Esophagus muscularis mucosa (tissue), 4 donors: ENCODE data around the gene SYT4. TPM values are rescaled to one million over a fixed set of nuclear protein-coding genes. Genes with fewer than 3 reads are reported as not detected.

Experiments
- DNase-seq: peaks from one replicate; pipeline ENCODE4 v3.0.0-alpha.2; 2017; ENCODE audit errors: extremely low spot score
- H3K27ac ChIP-seq, 4 donors: fragments of 200-600 bp; sonication (generic); replicated peaks in 1 of 4; 1 replicate in 3 of 4; 2 replicates in 1 of 4; pipeline ENCODE4 v1.5.1; 2016 to 2019; ENCODE audit warnings: mild to moderate bottlenecking in 1 of 4
- H3K27me3 ChIP-seq, 4 donors: fragments of 200-600 bp; sonication (generic); one replicate each; pipeline versions ENCODE4 v1.5.1 to v1.6.0; 2016 to 2019
- H3K36me3 ChIP-seq, 4 donors: fragments of 200-600 bp; sonication (generic); one replicate each; pipeline ENCODE4 v1.5.1; 2016 to 2019
- H3K4me1 ChIP-seq, 4 donors: fragments of 200-600 bp; sonication (generic); one replicate each; pipeline ENCODE4 v1.5.1; 2016 to 2019
- H3K4me3 ChIP-seq, 4 donors: fragments of 200-600 bp; sonication (generic); 1 replicate in 2 of 4; 2 replicates in 2 of 4; pipeline ENCODE4 v1.5.1; 2016 to 2019; ENCODE audit warnings: mild to moderate bottlenecking in 4 of 4, moderate library complexity in 1 of 4
- H3K9me3 ChIP-seq, 4 donors: fragments of 200-600 bp; sonication (generic); 1 replicate in 3 of 4; 2 replicates in 1 of 4; pipeline ENCODE4 v1.5.1; 2016 to 2019
- EP300 ChIP-seq: sonication (generic); formaldehyde crosslinking; IDR thresholded peaks from one replicate; pipeline ENCODE4 v1.6.1; 2017; ENCODE audit warnings: antibody characterized with exemption
- POLR2A ChIP-seq: fragments of 450-650 bp; IDR thresholded peaks from one replicate; pipeline ENCODE4 v1.6.1; 2017; ENCODE audit warnings: antibody characterized with exemption, moderate library complexity, mild to moderate bottlenecking, low read depth
- POLR2AphosphoS5 ChIP-seq, 2 donors: sonication (generic); formaldehyde crosslinking; IDR thresholded peaks; one replicate each; pipeline ENCODE4 v1.6.1; 2017; ENCODE audit warnings: antibody characterized with exemption in 2 of 2
- WGBS: methylation state at CpG from one replicate; pipeline ENCODE4 v1.1.5; 2018; 5-methylcytosine and 5-hydroxymethylcytosine counted together
- intact Hi-C: fragments of 100-400 bp; cut with DNase I; formaldehyde crosslinking; loops from one replicate; pipeline ENCODE4 v1.15.1; 2023
- total RNA-seq, 4 donors: library from RNA; depleted of rRNA; stranded (reverse); fragments of >200 nt; gene quantifications; one replicate each; pipeline versions ENCODE4 v1.1.0 to v1.2.1, GENCODE V29; 2016
- TF ChIP-seq, protein P1 (sequence below), 3 experiments: fragments of 200-600 bp in 2 of 3; fragments of 450-650 bp in 1 of 3; sonication (generic) in 2 of 3; IDR thresholded peaks; one replicate each; pipeline ENCODE4 v1.5.1; 2017 to 2019; ENCODE audit warnings: antibody characterized with exemption in 3 of 3, mild to moderate bottlenecking in 2 of 3, moderate library complexity in 1 of 3

The SYT4 gene
- total RNA-seq, 4 donors from 2014 or later = 0.69 to 2.2 (median 1.00) TPM

DNA sequence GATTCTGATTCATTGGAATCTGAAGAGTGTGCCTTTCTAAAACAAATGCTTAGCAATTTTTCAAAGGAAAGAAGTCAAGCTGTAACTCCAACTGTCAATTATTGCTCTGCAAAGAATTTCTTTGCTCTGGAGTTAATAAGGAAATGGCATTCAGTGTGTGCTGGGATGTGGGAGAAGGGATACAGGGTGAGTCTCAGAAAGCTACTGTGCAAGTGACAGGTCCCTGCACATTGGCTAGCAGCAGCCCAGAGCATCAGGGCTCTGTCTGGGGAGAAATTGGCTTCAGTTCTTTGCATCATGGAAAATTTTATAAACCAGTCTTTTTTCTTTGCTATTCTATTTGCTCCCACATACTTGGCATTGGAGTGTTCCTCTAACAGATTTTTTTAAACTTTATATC, 1.1 kb upstream of the SYT4 start:
- H3K27me3 ChIP-seq = peaks cover 0 to 25% (median 1%) of the 10 kb centered on the region in 4 donors
- no peak overlapping the region for H3K4me3 ChIP-seq
- H3K36me3 ChIP-seq = no peaks in the 10 kb centered on the region
- H3K27ac ChIP-seq = no peak overlapping the region
- no peaks in the 10 kb centered on the region for H3K9me3 ChIP-seq
- TF ChIP-seq EP300 = no peak
- TF ChIP-seq, protein P1, sequence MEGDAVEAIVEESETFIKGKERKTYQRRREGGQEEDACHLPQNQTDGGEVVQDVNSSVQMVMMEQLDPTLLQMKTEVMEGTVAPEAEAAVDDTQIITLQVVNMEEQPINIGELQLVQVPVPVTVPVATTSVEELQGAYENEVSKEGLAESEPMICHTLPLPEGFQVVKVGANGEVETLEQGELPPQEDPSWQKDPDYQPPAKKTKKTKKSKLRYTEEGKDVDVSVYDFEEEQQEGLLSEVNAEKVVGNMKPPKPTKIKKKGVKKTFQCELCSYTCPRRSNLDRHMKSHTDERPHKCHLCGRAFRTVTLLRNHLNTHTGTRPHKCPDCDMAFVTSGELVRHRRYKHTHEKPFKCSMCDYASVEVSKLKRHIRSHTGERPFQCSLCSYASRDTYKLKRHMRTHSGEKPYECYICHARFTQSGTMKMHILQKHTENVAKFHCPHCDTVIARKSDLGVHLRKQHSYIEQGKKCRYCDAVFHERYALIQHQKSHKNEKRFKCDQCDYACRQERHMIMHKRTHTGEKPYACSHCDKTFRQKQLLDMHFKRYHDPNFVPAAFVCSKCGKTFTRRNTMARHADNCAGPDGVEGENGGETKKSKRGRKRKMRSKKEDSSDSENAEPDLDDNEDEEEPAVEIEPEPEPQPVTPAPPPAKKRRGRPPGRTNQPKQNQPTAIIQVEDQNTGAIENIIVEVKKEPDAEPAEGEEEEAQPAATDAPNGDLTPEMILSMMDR (IDR thresholded peaks at IDR 0.05) = no peak
- TF ChIP-seq POLR2AphosphoS5 (IDR thresholded peaks at IDR 0.05) = no peak
- no peak for TF ChIP-seq POLR2A
- intact Hi-C loops = no loop called here
- peaks cover 0 to 6% (median 4%) of the 10 kb centered on the region in 4 donors for H3K4me1 ChIP-seq
- DNase-seq = no peak

DNA sequence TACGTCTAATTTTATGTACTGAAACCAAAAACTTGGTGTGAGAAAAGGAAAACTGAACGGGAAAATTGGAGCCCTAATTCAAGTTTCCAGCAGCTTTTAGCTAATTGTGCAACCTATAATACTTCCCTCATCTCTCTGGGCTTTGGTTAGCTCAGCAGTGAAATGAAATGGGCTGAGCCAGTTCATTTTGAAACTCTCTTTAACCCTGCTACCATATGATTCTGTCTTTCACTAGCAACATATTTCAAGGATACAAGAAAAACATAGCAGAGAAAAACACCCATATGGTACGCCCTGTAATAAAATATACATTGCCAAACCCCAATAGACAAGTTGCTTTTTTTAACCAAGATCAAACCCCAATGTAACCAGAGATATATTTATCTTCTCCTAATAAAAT, 799 bp downstream of the SYT4 start:
- WGBS = 80% methylated on average over 3 of the region's 3 CpGs
- no peak overlapping the region for H3K27ac ChIP-seq
- peaks cover 0 to 6% (median 4%) of the 10 kb centered on the region in 4 donors for H3K4me1 ChIP-seq
- TF ChIP-seq POLR2A = no peak
- TF ChIP-seq EP300 = no peak
- TF ChIP-seq, protein P1 (IDR thresholded peaks at IDR 0.05) = no peak
- H3K9me3 ChIP-seq = no peaks in the 10 kb centered on the region
- H3K4me3 ChIP-seq = no peak overlapping the region
- peaks cover 0 to 25% (median 1%) of the 10 kb centered on the region in 4 donors for H3K27me3 ChIP-seq
- no peaks in the 10 kb centered on the region for H3K36me3 ChIP-seq
- no peak for DNase-seq
- intact Hi-C loops = no loop called here

DNA sequence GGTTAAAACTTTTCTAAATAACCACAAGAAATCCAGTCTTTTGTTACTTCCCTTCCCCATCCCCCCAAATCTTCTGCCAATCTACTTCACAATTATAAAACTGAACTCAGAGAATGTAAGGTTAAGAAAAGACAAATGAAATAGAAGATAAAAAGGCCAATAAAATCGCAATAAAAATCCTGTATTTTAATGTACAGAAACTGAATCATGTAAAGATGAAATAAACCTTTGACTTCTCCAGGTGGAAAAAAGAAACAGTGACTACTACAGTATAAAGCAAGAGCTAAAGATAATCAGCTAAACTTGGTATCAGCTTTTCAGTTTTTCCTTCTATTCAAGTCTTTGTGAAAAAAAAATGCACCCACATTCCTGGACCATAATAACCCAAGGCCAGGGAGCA, 1.7 kb downstream of the SYT4 start:
- WGBS = 88% methylated on average over 1 of the region's 1 CpG
- intact Hi-C loops = no loop called here

DNA sequence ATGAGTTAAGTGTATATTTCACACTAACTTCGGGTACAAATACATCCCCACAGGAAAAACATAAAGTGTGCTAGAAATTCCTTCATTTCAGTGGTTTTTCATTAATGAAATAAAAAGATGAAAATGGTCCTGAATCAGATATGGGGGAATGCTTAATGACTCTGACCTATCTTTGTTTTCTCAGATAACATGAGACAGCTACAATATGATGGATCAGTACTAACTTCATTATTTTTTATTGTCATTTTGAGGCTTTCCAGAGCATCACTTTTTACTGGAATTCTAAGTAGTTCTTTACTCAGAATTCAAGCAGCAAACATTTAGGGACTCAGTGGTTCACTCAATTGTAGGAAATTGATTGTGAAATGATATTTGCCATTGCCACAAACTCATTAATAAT, 2.8 kb downstream of the SYT4 start:
- H3K4me1 ChIP-seq = peaks cover 0 to 6% (median 4%) of the 10 kb centered on the region in 4 donors
- intact Hi-C loops = loop anchor here (5.0 kb wide), 2 partner anchors 977 to 1162 kb away; no protein-coding TSS in a partner anchor
- no peak for DNase-seq
- no peak overlapping the region for H3K4me3 ChIP-seq
- WGBS = 55% methylated on average over 1 of the region's 1 CpG
- no peaks in the 10 kb centered on the region for H3K36me3 ChIP-seq
- H3K9me3 ChIP-seq = no peaks in the 10 kb centered on the region
- TF ChIP-seq, protein P1 (IDR thresholded peaks at IDR 0.05) = no peak
- TF ChIP-seq EP300 (no peak), POLR2AphosphoS5 (IDR thresholded peaks at IDR 0.05) (no peak), POLR2A (no peak)
- peaks cover 0 to 25% (median 1%) of the 10 kb centered on the region in 4 donors for H3K27me3 ChIP-seq
- no peak overlapping the region for H3K27ac ChIP-seq

More for the DNA sequence above, 1.7 kb downstream of the SYT4 start:
- Histone ChIP-seq H3K36me3 (no peaks in the 10 kb centered on the region), H3K4me3 (no peak overlapping the region), H3K27ac (no peak overlapping the region), H3K9me3 (no peaks in the 10 kb centered on the region), H3K4me1 (peaks cover 0 to 6% (median 4%) of the 10 kb centered on the region in 4 donors), H3K27me3 (peaks cover 0 to 25% (median 1%) of the 10 kb centered on the region in 4 donors)
- DNase-seq = no peak
- no peak for TF ChIP-seq EP300
- TF ChIP-seq POLR2AphosphoS5 (IDR thresholded peaks at IDR 0.05) = no peak
- no peak for TF ChIP-seq POLR2A
- TF ChIP-seq, protein P1 (IDR thresholded peaks at IDR 0.05) = no peak
